AG04449 (cell line): ENCODE data around the gene CDC45.

Experiments used
- CTCF ChIA-PET: fragments of 350-600 bp; formaldehyde crosslinking; extraction: SDS; loops from one replicate; lab custom pipeline; 2021; ENCODE audit warnings: antibody characterized with exemption; lab: Yijun Ruan, JAX
- POLR2A ChIA-PET: fragments of 400-600, 350-600 bp; formaldehyde crosslinking; extraction: SDS; loops from one replicate; lab custom pipeline; 2020; ENCODE audit warnings: antibody characterized with exemption, inconsistent platforms; lab: Yijun Ruan, JAX
- DNase-seq: peaks from one replicate; pipeline ENCODE4 v3.0.0-alpha.2; 2010; ENCODE audit warnings: low read depth, low spot score
- H3K4me3 ChIP-seq: 2 replicates; pipeline ENCODE4 v1.5.1; 2011; ENCODE audit warnings: low read depth, mild to moderate bottlenecking, control low read depth, low read length
- TF ChIP-seq, protein P1 (sequence below): IDR thresholded peaks from one replicate; pipeline ENCODE4 v1.5.1; 2011; ENCODE audit warnings: mild to moderate bottlenecking, moderate library complexity, low read length, control low read depth, inconsistent platforms; ENCODE audit not compliant: insufficient read depth; ENCODE audit errors: missing control alignments

The CDC45 gene

DNA sequence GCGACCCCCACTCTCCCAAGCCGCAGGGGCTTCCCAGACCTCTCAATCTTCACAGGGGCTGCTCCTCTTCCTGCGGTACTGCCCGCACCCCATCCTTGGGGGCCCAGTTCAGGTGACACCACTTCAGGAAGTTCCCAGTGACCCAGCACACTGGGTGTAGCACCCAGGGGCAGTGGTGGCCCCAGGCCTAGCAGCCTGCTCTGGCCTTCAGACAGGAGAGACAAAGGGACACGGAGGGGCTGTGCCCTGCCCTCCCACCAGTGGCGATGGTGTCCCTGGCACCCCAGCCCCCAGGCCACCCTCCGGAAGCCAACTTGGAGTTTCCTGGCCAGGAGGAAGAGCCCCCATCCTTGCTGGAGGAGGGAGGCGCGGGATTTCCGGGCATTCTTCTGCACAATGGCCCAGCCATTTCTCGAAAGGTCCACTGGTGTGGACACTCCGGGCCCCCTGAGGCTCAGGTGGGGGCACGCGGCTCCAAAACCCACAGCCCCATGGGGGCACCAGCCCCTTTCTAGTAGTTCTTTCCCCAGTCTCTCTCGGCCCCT is 45.5 kb downstream of the CDC45 start:
- no peak for DNase-seq
- CTCF ChIA-PET: no interaction called here
- no peak overlapping the region for H3K4me3 ChIP-seq
- POLR2A ChIA-PET: no interaction called here
- TF ChIP-seq, protein P1, sequence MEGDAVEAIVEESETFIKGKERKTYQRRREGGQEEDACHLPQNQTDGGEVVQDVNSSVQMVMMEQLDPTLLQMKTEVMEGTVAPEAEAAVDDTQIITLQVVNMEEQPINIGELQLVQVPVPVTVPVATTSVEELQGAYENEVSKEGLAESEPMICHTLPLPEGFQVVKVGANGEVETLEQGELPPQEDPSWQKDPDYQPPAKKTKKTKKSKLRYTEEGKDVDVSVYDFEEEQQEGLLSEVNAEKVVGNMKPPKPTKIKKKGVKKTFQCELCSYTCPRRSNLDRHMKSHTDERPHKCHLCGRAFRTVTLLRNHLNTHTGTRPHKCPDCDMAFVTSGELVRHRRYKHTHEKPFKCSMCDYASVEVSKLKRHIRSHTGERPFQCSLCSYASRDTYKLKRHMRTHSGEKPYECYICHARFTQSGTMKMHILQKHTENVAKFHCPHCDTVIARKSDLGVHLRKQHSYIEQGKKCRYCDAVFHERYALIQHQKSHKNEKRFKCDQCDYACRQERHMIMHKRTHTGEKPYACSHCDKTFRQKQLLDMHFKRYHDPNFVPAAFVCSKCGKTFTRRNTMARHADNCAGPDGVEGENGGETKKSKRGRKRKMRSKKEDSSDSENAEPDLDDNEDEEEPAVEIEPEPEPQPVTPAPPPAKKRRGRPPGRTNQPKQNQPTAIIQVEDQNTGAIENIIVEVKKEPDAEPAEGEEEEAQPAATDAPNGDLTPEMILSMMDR: no peak

DNA sequence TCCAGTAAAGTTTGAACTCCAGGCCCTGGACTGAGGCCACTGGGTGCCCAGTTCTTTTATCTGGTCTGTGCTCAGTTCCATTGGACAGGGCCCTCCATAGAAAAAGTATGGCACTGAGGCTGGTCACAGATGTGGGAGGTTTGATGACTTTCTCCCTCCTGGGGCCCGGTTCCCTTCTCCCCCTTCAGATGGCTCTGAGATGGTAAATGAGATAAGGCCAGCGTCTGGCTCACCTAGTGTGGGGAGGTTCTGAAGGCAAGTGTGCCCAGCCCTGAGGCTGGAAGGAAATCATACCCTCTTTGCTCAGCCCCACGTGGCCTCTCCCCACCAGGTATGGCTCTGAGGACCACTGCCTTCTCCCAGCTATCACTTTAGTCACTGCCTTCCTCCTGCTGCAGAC is 45.9 kb downstream of the CDC45 start:
- ChIA-PET CTCF (no interaction called here), POLR2A (no interaction called here)
- TF ChIP-seq, protein P1: no peak
- no peak for DNase-seq
- no peak overlapping the region for H3K4me3 ChIP-seq

DNA sequence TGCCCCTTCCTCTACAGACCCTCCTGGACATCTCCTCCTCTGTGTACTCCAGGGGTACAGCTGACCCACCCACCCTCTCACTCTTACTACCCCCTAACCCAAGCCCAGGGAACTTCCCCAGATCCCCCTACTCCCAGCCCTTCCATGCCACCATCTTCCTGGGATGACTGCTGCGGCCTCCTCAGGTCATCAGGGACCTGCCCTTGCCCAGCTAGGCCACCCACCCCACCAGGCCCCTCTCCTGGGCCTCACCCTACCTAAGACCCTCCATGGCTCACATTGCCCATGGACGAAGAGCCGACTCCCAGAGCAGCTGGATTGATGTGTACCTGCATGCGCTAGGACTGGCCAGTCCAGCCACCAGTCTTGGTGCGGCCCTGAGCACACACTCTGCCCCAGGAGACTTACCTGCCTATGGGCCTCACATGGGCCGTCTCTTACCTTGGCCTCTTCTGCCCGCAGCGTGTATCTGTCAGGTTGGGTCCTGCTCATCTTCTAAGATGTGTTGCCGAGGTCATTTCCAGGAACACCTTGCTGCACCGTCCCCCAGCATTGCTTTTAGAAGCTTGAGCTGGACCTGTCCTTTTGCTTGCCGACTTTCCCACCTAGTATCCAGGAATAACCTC is 46.5 kb downstream of the CDC45 start:
- TF ChIP-seq, protein P1: no peak
- ChIA-PET POLR2A (no interaction called here), CTCF (interaction anchor here (0.8 kb wide), 1 partner anchor 103 kb away, joined by 5 read pairs; no protein-coding TSS in a partner anchor)
- no peak overlapping the region for H3K4me3 ChIP-seq
- no peak for DNase-seq

DNA sequence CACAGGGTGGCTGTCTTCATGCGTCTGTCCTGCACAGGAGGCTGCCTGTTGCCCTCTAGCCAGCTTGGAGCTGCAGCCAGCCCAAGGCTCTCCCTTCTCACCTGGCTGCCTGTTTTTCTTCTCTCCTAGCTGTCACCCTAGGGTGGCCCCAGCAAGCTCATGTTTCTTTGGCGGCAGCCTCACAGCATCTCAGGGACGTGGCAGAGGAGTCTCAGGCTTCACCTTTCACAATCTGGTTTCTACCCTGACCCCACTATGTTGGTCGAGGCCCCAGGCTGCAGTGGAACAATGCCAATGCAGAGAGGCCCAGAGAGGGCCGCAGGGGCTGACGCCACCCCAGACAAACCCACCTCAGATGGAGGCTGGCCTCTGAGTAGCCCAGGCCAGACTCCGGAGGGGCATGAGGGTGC is 47.0 kb downstream of the CDC45 start:
- H3K4me3 ChIP-seq: no peak overlapping the region
- ChIA-PET CTCF (interaction anchor here (0.8 kb wide), 1 partner anchor 103 kb away, joined by 5 read pairs; no protein-coding TSS in a partner anchor), POLR2A (no interaction called here)
- DNase-seq: no peak
- TF ChIP-seq, protein P1: no peak

DNA sequence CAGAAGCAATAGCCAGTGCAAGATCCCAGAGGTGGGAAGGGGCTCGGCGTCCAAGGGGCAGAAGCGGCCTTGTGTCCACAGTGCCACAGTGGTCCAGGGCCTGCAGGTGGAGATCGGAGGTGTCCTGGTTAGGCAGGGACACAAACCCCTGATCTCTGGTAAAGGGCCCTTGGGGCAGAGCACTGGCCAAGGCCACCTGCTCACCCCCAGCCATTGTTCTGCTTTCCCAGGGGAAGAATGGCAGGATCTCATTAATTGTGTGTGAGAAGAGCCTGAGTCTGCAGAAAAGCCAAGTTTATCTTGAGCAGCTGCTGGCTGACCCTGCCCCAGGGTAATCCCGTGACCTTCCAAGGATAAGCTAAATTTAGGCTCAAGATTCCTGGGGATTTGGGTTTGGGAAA is 47.6 kb downstream of the CDC45 start:
- no peak overlapping the region for H3K4me3 ChIP-seq
- no peak for DNase-seq
- TF ChIP-seq, protein P1: no peak
- CTCF ChIA-PET: no interaction called here
- POLR2A ChIA-PET: no interaction called here

DNA sequence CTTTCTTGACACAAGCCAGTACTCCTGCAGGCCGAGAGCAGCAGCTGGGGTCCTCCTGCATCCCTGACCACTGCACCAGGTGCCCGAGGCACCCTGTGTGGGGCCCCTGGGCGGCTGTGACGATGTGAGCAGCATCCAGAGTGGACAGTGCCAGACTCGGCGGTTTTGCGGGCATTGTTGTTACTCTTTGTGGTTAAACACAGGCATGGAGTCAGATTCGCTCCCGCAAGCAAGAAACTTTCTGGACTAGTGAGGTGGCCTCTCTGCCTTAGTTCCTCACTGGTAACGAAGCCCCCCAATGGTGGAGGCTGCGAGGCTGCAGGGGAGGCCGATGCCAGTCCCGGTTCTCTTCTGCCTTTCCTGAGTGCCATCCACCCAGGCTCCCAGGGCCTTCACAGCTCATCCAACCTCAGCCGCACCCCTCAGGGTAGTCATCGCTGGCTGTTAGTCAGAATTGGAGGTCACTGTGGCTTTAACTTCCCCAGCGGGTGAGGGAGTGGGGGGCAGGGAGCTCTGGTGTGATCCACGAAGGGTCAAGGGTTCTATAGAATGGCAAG is 48.2 kb downstream of the CDC45 start:
- CTCF ChIA-PET: no interaction called here
- DNase-seq: no peak
- TF ChIP-seq, protein P1: no peak
- POLR2A ChIA-PET: no interaction called here
- no peak overlapping the region for H3K4me3 ChIP-seq
